ENCODE results near the gene C10orf67. TPM values are rescaled to one million over a fixed set of nuclear protein-coding genes. Genes with fewer than 3 reads are reported as not detected.

Gene C10orf67
- total and polyA plus RNA-seq, 2 of the 8 experiments (the other 6 are each of a cell fraction or from before 2014, with no cell fraction given): 0.05 to 0.11 TPM

- no peak overlapping the region for H2AFZ ChIP-seq (ENCODE audit: low read length)
- H3K56ac ChIP-seq (replicated peaks; ENCODE audit: insufficient read length, low read depth, low read length): no peak overlapping the region
- H4K20me1 ChIP-seq (replicated peaks in 1 of 2; ENCODE audit: control insufficient read depth in 1 of 2, insufficient read depth in 2 of 2, low read length in 2 of 2): peaks cover 24 to 30% of the 10 kb centered on the region in 2 experiments
- H2BK15ac ChIP-seq (ENCODE audit: low read length): no peak overlapping the region
- 0 out of 4 replicates have a peak overlapping the region, but pooled peaks of 1 of the 2 experiments have one; percentile 21 for H3K4me2 ChIP-seq (ENCODE audit: insufficient read depth in 1 of 2, low read depth in 2 of 2, low read length in 2 of 2)
- peaks cover 0 to 13% (median 0%) of the 10 kb centered on the region in 4 experiments; a peak in 1 of 8 replicates for H3K36me3 ChIP-seq (ENCODE audit: control insufficient read depth in 2 of 4, insufficient read depth in 4 of 4, low read length in 3 of 4)
- no peak for TF ChIP-seq KDM5A (IDR thresholded peaks at IDR 0.05; ENCODE audit: low read length)
- TF ChIP-seq CTBP2 (IDR thresholded peaks at IDR 0.05; ENCODE audit: borderline replicate concordance, insufficient read depth, insufficient read length, low read length): peak; percentile 24
- TF ChIP-seq CREB1 (IDR thresholded peaks at IDR 0.05): no peak
- TF ChIP-seq POLR2A (IDR thresholded peaks at IDR 0.05; ENCODE audit: control extremely low read depth in 1 of 2, low read depth in 2 of 2, low read length in 2 of 2): no peak
- no peak for TF ChIP-seq E2F6 (IDR thresholded peaks at IDR 0.05)
- TF ChIP-seq HDAC6 (IDR thresholded peaks at IDR 0.05; ENCODE audit: low read depth, low read length): no peak
- H3K9ac ChIP-seq (replicated peaks in 1 of 4; ENCODE audit: extremely low read depth in 1 of 4, low read depth in 3 of 4, low read length in 3 of 4): no peak overlapping the region
- no peak overlapping the region; the same call in 1 of the 2 replicates for H3K18ac ChIP-seq (ENCODE audit: extremely low read depth, low read length)
- peaks cover 10% of the 10 kb centered on the region; the same call in 1 of the 2 replicates for H3K23me2 ChIP-seq (ENCODE audit: low read depth, low read length)
- no peak overlapping the region for H2BK12ac ChIP-seq (ENCODE audit: low read depth, low read length)
- H4K91ac ChIP-seq (replicated peaks; ENCODE audit: insufficient read length, low read length): no peak overlapping the region
- no peak overlapping the region for H3K4ac ChIP-seq (replicated peaks; ENCODE audit: insufficient read length, low read depth, low read length)
- no peak overlapping the region for H3K4me3 ChIP-seq (ENCODE audit: extremely low read depth in 1 of 4, insufficient read depth in 2 of 4, low read depth in 3 of 4, low read length in 4 of 4)
- H2BK20ac ChIP-seq (ENCODE audit: low read length): no peak overlapping the region
- H4K8ac ChIP-seq (ENCODE audit: extremely low read depth, insufficient read depth, low read length): no peak overlapping the region
- H3K27me3 ChIP-seq (replicated peaks in 1 of 4; ENCODE audit: control insufficient read depth in 3 of 4, extremely low read depth in 1 of 4, insufficient read depth in 3 of 4, low read length in 3 of 4): peaks cover 96 to 100% (median 98%) of the 10 kb centered on the region in 4 experiments
- DNase-seq (ENCODE audit: low read depth in 1 of 2, low spot score in 2 of 2): no peak
- no peak for FAIRE-seq
- ChIA-PET POLR2A (ENCODE audit: partially characterized antibody) (no interaction called here), CTCF (ENCODE audit: partially characterized antibody) (interaction anchor here (0.7 to 1.6 kb wide), 7 partner anchors 11 to 151 kb away, joined by 3 to 7 read pairs (median 3); no protein-coding TSS in a partner anchor)
- H3K79me1 ChIP-seq (ENCODE audit: low read depth, low read length): no peaks in the 10 kb centered on the region
- no peak overlapping the region for H4K5ac ChIP-seq (ENCODE audit: insufficient read length, low read depth, low read length)
- no peaks in the 10 kb centered on the region for H3K79me2 ChIP-seq (ENCODE audit: control insufficient read depth in 1 of 2, insufficient read depth in 2 of 2, low read length in 2 of 2)
- no peak overlapping the region for H2BK5ac ChIP-seq (ENCODE audit: low read depth, low read length)
- no peak overlapping the region for H3K14ac ChIP-seq (ENCODE audit: insufficient read length)
- H2BK120ac ChIP-seq (replicated peaks; ENCODE audit: low read depth, low read length): no peak overlapping the region
- no peaks in the 10 kb centered on the region for H3K9me3 ChIP-seq (ENCODE audit: insufficient read depth in 2 of 2, low read depth in 1 of 2, low read length in 1 of 2)
- WGBS, 2 experiments (ENCODE audit: extremely low coverage in 1 of 2, insufficient coverage in 1 of 2, insufficient read length in 1 of 2, insufficient replicate concordance in 2 of 2, low coverage in 1 of 2, low lambda C conversion rate in 2 of 2, missing lambda C conversion rate in 1 of 2): 20% methylated on average over 3 of the region's 3 CpGs; no CpG with 5 or more reads in 1 of the 2 experiments
- no peak overlapping the region for H3K23ac ChIP-seq (ENCODE audit: insufficient read length)
- no peak overlapping the region for H2AK5ac ChIP-seq (ENCODE audit: low read depth, low read length)
- H3K27ac ChIP-seq (ENCODE audit: low read depth, low read length): no peak overlapping the region
- H3K4me1 ChIP-seq (replicated peaks in 1 of 4; ENCODE audit: control insufficient read depth in 3 of 4, insufficient read depth in 4 of 4, low read length in 3 of 4): peaks cover 2 to 25% (median 10%) of the 10 kb centered on the region in 4 experiments
These were observed 147.7 kb downstream of the C10orf67 start for GRCh38 chr10:23196915-23197314.

All from H1 (cell line).